Activated CD4-positive, alpha-beta T cell treated with anti-CD3 and anti-CD28 coated beads, Interleukin-2, amount 50 U/mL, for 48 hours (primary cell): Measurements from ENCODE around the gene RHEBL1.
A peak's percentile ranks its signal among the peaks of the same experiment; 100 is the strongest.

Experiments used
- DNase-seq, 2 experiments: peaks; one replicate each; pipeline ENCODE4 v3.0.0-alpha.2; 2020

The RHEBL1 gene

DNA sequence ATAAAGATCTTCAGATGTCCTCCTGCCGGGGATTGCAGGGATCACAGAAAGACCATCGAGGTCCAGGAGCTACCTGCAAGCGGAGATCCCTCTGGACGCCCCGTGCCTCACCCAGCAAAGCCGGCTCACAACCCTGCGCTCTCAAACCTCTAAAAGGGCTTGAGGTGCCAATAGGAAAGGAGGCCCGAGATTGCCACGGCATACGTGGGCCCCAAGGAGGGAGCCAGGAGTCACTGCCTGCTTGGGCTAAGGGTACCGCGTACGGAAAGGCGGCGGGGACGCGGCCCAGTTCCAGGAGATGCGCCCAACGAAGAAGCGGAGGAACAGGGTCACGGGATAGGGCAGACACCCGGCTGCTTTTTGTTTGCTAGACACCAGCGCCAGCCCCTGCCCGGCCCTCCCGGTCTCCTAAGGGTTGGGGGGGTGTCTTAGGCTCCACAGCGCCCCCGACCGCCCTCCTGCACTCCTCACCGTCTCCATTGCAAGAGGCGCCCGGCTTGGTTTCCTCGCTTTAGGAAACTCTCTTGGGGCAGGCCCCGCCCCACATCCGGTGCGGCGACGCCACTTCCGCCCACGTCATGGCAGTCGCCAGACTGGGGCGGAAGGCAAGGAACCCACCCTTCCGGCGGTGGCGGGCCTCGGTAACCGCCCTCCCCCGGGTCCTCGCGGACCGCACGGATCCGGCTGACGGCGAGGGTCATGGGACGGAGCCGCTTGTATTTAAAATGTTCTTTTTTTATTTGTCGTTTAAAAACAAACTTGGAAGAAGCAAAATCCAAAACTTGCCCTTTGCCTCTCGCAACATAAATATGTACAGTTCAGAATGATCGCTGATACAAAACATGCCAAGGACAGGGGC, 51.3 kb downstream of the RHEBL1 start, which contains the start of gene PRKAG1:
Gene PRKAG1, minus strand, starts transcription at position 516 of the 859 bp plus-strand sequence. Its CDS starts 36 bp downstream, at position 480.
- DNase-seq, result peak; percentile 93 to 95

GRCh38 chr12:49017891-49018260, 51.9 kb downstream of the RHEBL1 start:
- peak; percentile 64 to 72 for DNase-seq

DNA sequence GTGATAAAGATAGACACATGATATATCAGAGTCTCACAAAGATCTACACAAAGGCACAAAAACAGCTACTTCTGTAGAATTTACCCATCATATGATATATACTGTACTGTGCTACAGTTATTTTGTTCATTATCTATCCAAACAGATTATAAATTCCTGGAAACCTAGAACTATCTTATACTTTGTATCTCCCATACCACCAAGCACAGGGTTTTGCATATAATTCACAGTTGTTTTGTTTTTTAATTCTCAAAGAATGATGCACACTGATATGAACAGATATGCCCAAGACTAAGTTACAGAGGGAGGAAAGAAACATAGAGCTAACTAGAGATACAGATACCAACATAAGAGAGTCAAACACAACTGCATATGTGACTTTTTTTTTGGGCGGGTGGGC, 54.6 kb downstream of the RHEBL1 start:
- no peak for DNase-seq
